ENCODE data around the gene RABGAP1L.
"Not testable (repeated sequence)": the region's sequence is repeated elsewhere in the genome, so short reads cannot be mapped to it uniquely, and the experiment has no call there.

Gene RABGAP1L

GRCh38 chr1:174398246-174398645 lies 238.9 kb downstream of the RABGAP1L start:
- DNase-seq = no peak

- DNase-seq = no peak
Observed at GRCh38 chr1:174399211-174399610, 239.9 kb downstream of the RABGAP1L start.

- DNase-seq = no peak
Observed at GRCh38 chr1:174401075-174401474, 241.8 kb downstream of the RABGAP1L start.

GRCh38 chr1:174405219-174405618 lies 245.9 kb downstream of the RABGAP1L start:
- no peak for DNase-seq

GRCh38 chr1:174406421-174406820 lies 247.1 kb downstream of the RABGAP1L start:
- no peak for DNase-seq

- DNase-seq = no peak
Observed at GRCh38 chr1:174407665-174408064, 248.3 kb downstream of the RABGAP1L start.

GRCh38 chr1:174408146-174408545 lies 248.8 kb downstream of the RABGAP1L start:
- no peak for DNase-seq

GRCh38 chr1:174409801-174410200 lies 250.5 kb downstream of the RABGAP1L start:
- not testable (repeated sequence) for DNase-seq

GRCh38 chr1:174413632-174414031 lies 254.3 kb downstream of the RABGAP1L start:
- DNase-seq = no peak

- no peak for DNase-seq
Observed at GRCh38 chr1:174414203-174414602, 254.9 kb downstream of the RABGAP1L start.

- DNase-seq = no peak
Observed at GRCh38 chr1:174415506-174415905, 256.2 kb downstream of the RABGAP1L start.

GRCh38 chr1:174417921-174418320 lies 258.6 kb downstream of the RABGAP1L start:
- no peak for DNase-seq

- DNase-seq = no peak
Observed at GRCh38 chr1:174425121-174425520, 265.8 kb downstream of the RABGAP1L start.

- DNase-seq = no peak
Observed at GRCh38 chr1:174426153-174426552, 266.8 kb downstream of the RABGAP1L start.

GRCh38 chr1:174428033-174428432 lies 268.7 kb downstream of the RABGAP1L start:
- no peak for DNase-seq

GRCh38 chr1:174428739-174429138 lies 269.4 kb downstream of the RABGAP1L start:
- DNase-seq = no peak

GRCh38 chr1:174433451-174433850 lies 274.1 kb downstream of the RABGAP1L start:
- no peak for DNase-seq

GRCh38 chr1:174445351-174445750 lies 286.0 kb downstream of the RABGAP1L start:
- DNase-seq = no peak

GRCh38 chr1:174445817-174446216 lies 286.5 kb downstream of the RABGAP1L start:
- no peak for DNase-seq

GRCh38 chr1:174447866-174448530 lies 288.7 kb downstream of the RABGAP1L start, which contains the start of gene GPR52:
Gene GPR52 (plus strand): TSS chr1:174447964. CDS start chr1:174448112, 148 bp downstream.
- no peak for DNase-seq

- DNase-seq = no peak
Observed at GRCh38 chr1:174448531-174448883, 289.2 kb downstream of the RABGAP1L start.

GRCh38 chr1:174448974-174449373 lies 289.7 kb downstream of the RABGAP1L start:
- DNase-seq = no peak

- no peak for DNase-seq
Observed at GRCh38 chr1:174451408-174451807, 292.1 kb downstream of the RABGAP1L start.

- DNase-seq = no peak
Observed at GRCh38 chr1:174465855-174466254, 306.5 kb downstream of the RABGAP1L start.

- DNase-seq = no peak
Observed at GRCh38 chr1:174466607-174467006, 307.3 kb downstream of the RABGAP1L start.
